GM12891 (cell line): ENCODE measurements around the gene OAF. TPM values are rescaled to one million over a fixed set of nuclear protein-coding genes. Genes with fewer than 3 reads are reported as not detected.

Source experiments
- DNase-seq: peaks from one replicate; pipeline ENCODE4 v3.0.0; 2011; ENCODE audit warnings: low spot score; ENCODE audit not compliant: insufficient read length
- FAIRE-seq: peaks from 2 replicates; lab custom pipeline; 2011; peaks lifted over from hg19 to GRCh38; lab: Jason Lieb, UNC
- PAX5 ChIP-seq: IDR thresholded peaks from 2 replicates; pipeline ENCODE4 v1.6.1; 2011; ENCODE audit warnings: low read length, moderate library complexity, mild to moderate bottlenecking; ENCODE audit not compliant: insufficient read depth, severe bottlenecking
- POLR2A ChIP-seq: IDR thresholded peaks from 2 replicates; pipeline ENCODE4 v1.6.1; 2011; ENCODE audit warnings: low read depth, low read length, control low read depth
- POLR2AphosphoS5 ChIP-seq: IDR thresholded peaks from 2 replicates; pipeline ENCODE4 v1.6.1; 2011; ENCODE audit warnings: low read depth, low read length, control low read depth
- POU2F2 ChIP-seq: IDR thresholded peaks from 2 replicates; pipeline ENCODE4 v1.6.1; 2011; ENCODE audit warnings: low read depth, mild to moderate bottlenecking, control low read depth, low read length, moderate library complexity
- SPI1 ChIP-seq: IDR thresholded peaks from 2 replicates; pipeline ENCODE4 v1.6.1; 2011; ENCODE audit warnings: low read depth, low read length, control low read depth
- TAF1 ChIP-seq: IDR thresholded peaks from 2 replicates; pipeline ENCODE4 v1.6.1; 2011; ENCODE audit warnings: low read depth, low read length, control low read depth
- polyA plus RNA-seq: library from polyadenylated mRNA; unstranded; fragments of >200 nt; gene quantifications from one replicate; pipeline ENCODE4 v1.2.1, GENCODE V29; 2012; ENCODE audit warnings: low read depth, missing spikeins, inconsistent platforms; ENCODE audit not compliant: missing spikeins

Gene OAF
- 1.1 TPM for polyA plus RNA-seq

- TF ChIP-seq POLR2AphosphoS5 (no peak), POLR2A (no peak), PAX5 (no peak), SPI1 (no peak), TAF1 (no peak), POU2F2 (no peak)
- peak; percentile 89 for DNase-seq
- FAIRE-seq = peak; percentile 68
Observed at GRCh38 chr11:120210626-120211521, at the start of gene OAF. TSS of gene OAF (plus strand) at chr11:120211032. CDS start at chr11:120211280, 248 bp downstream.

- FAIRE-seq (no peak), DNase-seq (no peak)
- TF ChIP-seq POU2F2 (no peak), POLR2A (no peak), PAX5 (no peak), SPI1 (no peak), POLR2AphosphoS5 (no peak), TAF1 (no peak)
Observed at GRCh38 chr11:120167659-120168058, 43.2 kb upstream of the OAF start.

GRCh38 chr11:120168108-120168959 is 42.5 kb upstream of the OAF start:
- TF ChIP-seq TAF1 = no peak
- TF ChIP-seq POLR2A = no peak
- DNase-seq = no peak
- FAIRE-seq = no peak

- DNase-seq = peak; percentile 65
- TF ChIP-seq POLR2AphosphoS5 (no peak), TAF1 (no peak), POLR2A (no peak), POU2F2 (no peak), PAX5 (no peak), SPI1 (no peak)
- no peak for FAIRE-seq
Observed at GRCh38 chr11:120168960-120169681, 41.7 kb upstream of the OAF start.

- DNase-seq = no peak
- FAIRE-seq = no peak
Observed at GRCh38 chr11:120169981-120170698, 40.7 kb upstream of the OAF start.

GRCh38 chr11:120170741-120171261 is 40.0 kb upstream of the OAF start:
- DNase-seq = no peak
- TF ChIP-seq POLR2AphosphoS5 (no peak), POU2F2 (no peak), TAF1 (no peak), PAX5 (no peak)
- peak; percentile 33 for FAIRE-seq

More at GRCh38 chr11:120169981-120170698, 40.7 kb upstream of the OAF start:
- no peak for TF ChIP-seq PAX5
- no peak for TF ChIP-seq TAF1
- TF ChIP-seq SPI1 = no peak
- no peak for TF ChIP-seq POU2F2
- no peak for TF ChIP-seq POLR2A
- no peak for TF ChIP-seq POLR2AphosphoS5

- peak; percentile 97 for FAIRE-seq
- DNase-seq = peak; percentile 66
- no peak for TF ChIP-seq SPI1
- no peak for TF ChIP-seq PAX5
- no peak for TF ChIP-seq TAF1
- no peak for TF ChIP-seq POLR2A
- TF ChIP-seq POLR2AphosphoS5 = no peak
- TF ChIP-seq POU2F2 = no peak
Observed at GRCh38 chr11:120172054-120172911, 38.5 kb upstream of the OAF start.
